HepG2 (cell line): ENCODE measurements around the gene OR8D1.

ENCODE experiments used
- JUN ChIP-seq: sonication (generic); formaldehyde crosslinking; IDR thresholded peaks from 2 replicates; pipeline ENCODE4 v1.4.0; 2020; ENCODE audit warnings: mild to moderate bottlenecking, missing genetic modification reagents
- KLF16 ChIP-seq, 2 experiments: sonication (generic) in 1 of 2; formaldehyde crosslinking in 1 of 2; IDR thresholded peaks; 2 replicates each; pipeline versions ENCODE4 v1.6.1 to v1.8.0; 2016 to 2023; ENCODE audit warnings: missing genetic modification reagents in 2 of 2, missing compliant biosample characterization in 1 of 2
- NONO ChIP-seq, 2 experiments: fragments of 450-650 bp in 1 of 2; sonication (generic) in 1 of 2; formaldehyde crosslinking in 1 of 2; IDR thresholded peaks in 1 of 2; conservative IDR thresholded peaks in 1 of 2; 2 replicates each; pipeline versions ENCODE4 v1.6.1 to v1.8.0; 2017 to 2022; ENCODE audit warnings: mild to moderate bottlenecking in 1 of 2, missing genetic modification reagents in 1 of 2, moderate library complexity in 1 of 2
- POLR2AphosphoS5 ChIP-seq: IDR thresholded peaks from 2 replicates; pipeline ENCODE4 v1.6.1; 2012; ENCODE audit warnings: low read depth, low read length
- RBFOX2 ChIP-seq: fragments of 200-400 bp; formaldehyde crosslinking; IDR thresholded peaks from 2 replicates; pipeline ENCODE4 v1.6.1; 2017; ENCODE audit warnings: low read depth, mild to moderate bottlenecking, low read length
- RFX5 ChIP-seq: IDR thresholded peaks from 2 replicates; pipeline ENCODE4 v1.6.1; 2011; ENCODE audit warnings: low read depth, low read length, improper control_type of control experiment
- SMC3 ChIP-seq: IDR thresholded peaks from 2 replicates; pipeline ENCODE4 v1.6.1; 2011; ENCODE audit warnings: low read length, improper control_type of control experiment
- ZBTB37 ChIP-seq: sonication (generic); formaldehyde crosslinking; IDR thresholded peaks from 2 replicates; pipeline ENCODE4 v1.4.0; 2020; ENCODE audit warnings: mild to moderate bottlenecking, missing genetic modification reagents
- ZNF253 ChIP-seq: sonication (generic); formaldehyde crosslinking; IDR thresholded peaks from 2 replicates; pipeline ENCODE4 v1.8.0; 2022; ENCODE audit warnings: mild to moderate bottlenecking, missing genetic modification reagents, borderline replicate concordance
- ZNF367 ChIP-seq: sonication (generic); formaldehyde crosslinking; IDR thresholded peaks from 2 replicates; pipeline ENCODE4 v1.4.0; 2020; ENCODE audit warnings: missing genetic modification reagents, borderline replicate concordance
- ZNF629 ChIP-seq: sonication (generic); formaldehyde crosslinking; conservative IDR thresholded peaks from 2 replicates; pipeline ENCODE4 v1.5.0; 2020; ENCODE audit warnings: missing genetic modification reagents
- ZSCAN9 ChIP-seq: IDR thresholded peaks from 2 replicates; pipeline ENCODE4 v1.6.1; 2016; ENCODE audit warnings: borderline replicate concordance
- TF ChIP-seq, protein P1 (sequence below): sonication (generic); formaldehyde crosslinking; IDR thresholded peaks from one replicate; pipeline ENCODE4 v1.5.1; 2020; ENCODE audit warnings: mild to moderate bottlenecking, missing genetic modification reagents; ENCODE audit errors: not compliant biosample characterization

GRCh38 chr11:124274000-124274399 lies 39.7 kb downstream of the OR8D1 start:
- TF ChIP-seq JUN: no peak
- no peak for TF ChIP-seq RFX5
- no peak for TF ChIP-seq ZSCAN9
- TF ChIP-seq SMC3: no peak
- no peak for TF ChIP-seq POLR2AphosphoS5
- no peak for TF ChIP-seq ZNF629 (CRISPR knock-in tag)
- no peak for TF ChIP-seq ZNF253 (CRISPR knock-in tag)
- TF ChIP-seq NONO (IDR thresholded peaks at IDR 0.05): no peak
- TF ChIP-seq NONO (CRISPR knock-in tag; conservative IDR thresholded peaks at IDR 0.05): no peak
- no peak for TF ChIP-seq ZBTB37 (CRISPR knock-in tag)
- no peak for TF ChIP-seq RBFOX2
- no peak for TF ChIP-seq KLF16 (CRISPR knock-in tag; IDR thresholded peaks at IDR 0.05)
- TF ChIP-seq ZNF367 (CRISPR knock-in tag): no peak
- TF ChIP-seq, protein P1, sequence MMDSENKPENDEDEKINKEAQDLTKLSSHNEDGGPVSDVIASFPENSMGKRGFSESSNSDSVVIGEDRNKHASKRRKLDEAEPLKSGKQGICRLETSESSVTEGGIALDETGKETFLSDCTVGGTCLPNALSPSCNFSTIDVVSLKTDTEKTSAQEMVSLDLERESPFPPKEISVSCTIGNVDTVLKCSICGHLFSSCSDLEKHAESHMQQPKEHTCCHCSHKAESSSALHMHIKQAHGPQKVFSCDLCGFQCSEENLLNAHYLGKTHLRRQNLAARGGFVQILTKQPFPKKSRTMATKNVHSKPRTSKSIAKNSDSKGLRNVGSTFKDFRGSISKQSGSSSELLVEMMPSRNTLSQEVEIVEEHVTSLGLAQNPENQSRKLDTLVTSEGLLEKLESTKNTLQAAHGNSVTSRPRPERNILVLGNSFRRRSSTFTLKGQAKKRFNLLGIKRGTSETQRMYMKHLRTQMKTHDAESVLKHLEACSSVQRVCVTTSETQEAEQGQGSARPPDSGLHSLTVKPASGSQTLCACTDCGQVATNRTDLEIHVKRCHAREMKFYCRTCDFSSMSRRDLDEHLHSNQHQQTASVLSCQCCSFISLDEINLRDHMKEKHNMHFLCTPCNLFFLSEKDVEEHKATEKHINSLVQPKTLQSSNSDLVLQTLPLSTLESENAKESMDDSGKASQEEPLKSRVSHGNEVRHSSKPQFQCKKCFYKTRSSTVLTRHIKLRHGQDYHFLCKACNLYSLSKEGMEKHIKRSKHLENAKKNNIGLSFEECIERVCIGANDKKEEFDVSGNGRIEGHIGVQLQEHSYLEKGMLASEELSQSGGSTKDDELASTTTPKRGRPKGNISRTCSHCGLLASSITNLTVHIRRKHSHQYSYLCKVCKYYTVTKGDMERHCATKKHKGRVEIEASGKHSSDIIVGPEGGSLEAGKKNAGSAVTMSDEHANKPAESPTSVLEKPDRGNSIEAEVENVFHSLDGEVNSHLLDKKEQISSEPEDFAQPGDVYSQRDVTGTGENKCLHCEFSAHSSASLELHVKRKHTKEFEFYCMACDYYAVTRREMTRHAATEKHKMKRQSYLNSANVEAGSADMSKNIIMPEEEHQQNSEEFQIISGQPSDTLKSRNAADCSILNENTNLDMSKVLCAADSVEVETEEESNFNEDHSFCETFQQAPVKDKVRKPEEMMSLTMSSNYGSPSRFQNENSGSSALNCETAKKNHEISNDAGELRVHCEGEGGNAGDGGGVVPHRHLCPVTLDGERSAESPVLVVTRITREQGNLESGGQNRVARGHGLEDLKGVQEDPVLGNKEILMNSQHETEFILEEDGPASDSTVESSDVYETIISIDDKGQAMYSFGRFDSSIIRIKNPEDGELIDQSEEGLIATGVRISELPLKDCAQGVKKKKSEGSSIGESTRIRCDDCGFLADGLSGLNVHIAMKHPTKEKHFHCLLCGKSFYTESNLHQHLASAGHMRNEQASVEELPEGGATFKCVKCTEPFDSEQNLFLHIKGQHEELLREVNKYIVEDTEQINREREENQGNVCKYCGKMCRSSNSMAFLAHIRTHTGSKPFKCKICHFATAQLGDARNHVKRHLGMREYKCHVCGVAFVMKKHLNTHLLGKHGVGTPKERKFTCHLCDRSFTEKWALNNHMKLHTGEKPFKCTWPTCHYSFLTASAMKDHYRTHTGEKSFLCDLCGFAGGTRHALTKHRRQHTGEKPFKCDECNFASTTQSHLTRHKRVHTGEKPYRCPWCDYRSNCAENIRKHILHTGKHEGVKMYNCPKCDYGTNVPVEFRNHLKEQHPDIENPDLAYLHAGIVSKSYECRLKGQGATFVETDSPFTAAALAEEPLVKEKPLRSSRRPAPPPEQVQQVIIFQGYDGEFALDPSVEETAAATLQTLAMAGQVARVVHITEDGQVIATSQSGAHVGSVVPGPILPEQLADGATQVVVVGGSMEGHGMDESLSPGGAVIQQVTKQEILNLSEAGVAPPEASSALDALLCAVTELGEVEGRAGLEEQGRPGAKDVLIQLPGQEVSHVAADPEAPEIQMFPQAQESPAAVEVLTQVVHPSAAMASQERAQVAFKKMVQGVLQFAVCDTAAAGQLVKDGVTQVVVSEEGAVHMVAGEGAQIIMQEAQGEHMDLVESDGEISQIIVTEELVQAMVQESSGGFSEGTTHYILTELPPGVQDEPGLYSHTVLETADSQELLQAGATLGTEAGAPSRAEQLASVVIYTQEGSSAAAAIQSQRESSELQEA (CRISPR knock-in tag): no peak
